ENCODE results near the gene CTSC.

CTSC gene

DNA sequence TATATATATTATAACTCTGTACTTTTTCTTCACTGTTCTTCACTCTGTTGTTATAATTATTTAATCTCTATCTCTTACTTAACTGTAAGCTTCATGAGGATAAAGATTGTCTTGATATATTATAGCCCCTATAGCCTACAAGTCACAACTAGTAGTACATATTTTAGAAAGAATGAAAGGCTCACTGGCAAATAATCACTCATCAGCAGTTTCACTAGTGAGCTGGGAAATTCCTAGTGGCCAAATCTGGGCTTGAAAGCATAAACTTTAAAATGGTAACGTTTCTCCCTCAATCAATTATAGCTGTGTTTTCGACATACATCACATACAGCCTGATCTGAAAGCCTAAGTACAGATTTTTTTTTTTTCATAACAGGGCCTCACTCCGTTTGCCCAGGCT lies 42.5 kb downstream of the CTSC start:
- peaks cover 18% of the 10 kb centered on the region for H3K4me1 ChIP-seq (ENCODE audit: control insufficient read depth, insufficient read depth, low read length)
- H3K4me3 ChIP-seq (ENCODE audit: low read depth, low read length) = no peak overlapping the region
- no peaks in the 10 kb centered on the region for H3K9me3 ChIP-seq (ENCODE audit: control insufficient read depth, insufficient read depth, low read depth, low read length)
- peaks cover 0 to 14% of the 10 kb centered on the region in 2 experiments; a peak in 1 of 3 replicates for H3K36me3 ChIP-seq (ENCODE audit: control insufficient read depth in 2 of 2, insufficient read depth in 1 of 2, low read length in 2 of 2)
- TF ChIP-seq, protein P1, sequence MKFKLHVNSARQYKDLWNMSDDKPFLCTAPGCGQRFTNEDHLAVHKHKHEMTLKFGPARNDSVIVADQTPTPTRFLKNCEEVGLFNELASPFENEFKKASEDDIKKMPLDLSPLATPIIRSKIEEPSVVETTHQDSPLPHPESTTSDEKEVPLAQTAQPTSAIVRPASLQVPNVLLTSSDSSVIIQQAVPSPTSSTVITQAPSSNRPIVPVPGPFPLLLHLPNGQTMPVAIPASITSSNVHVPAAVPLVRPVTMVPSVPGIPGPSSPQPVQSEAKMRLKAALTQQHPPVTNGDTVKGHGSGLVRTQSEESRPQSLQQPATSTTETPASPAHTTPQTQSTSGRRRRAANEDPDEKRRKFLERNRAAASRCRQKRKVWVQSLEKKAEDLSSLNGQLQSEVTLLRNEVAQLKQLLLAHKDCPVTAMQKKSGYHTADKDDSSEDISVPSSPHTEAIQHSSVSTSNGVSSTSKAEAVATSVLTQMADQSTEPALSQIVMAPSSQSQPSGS (tag by site-specific recombination; IDR thresholded peaks at IDR 0.05; ENCODE audit: low read depth) = no peak
- TF ChIP-seq TRIM28 (IDR thresholded peaks at IDR 0.05; ENCODE audit: borderline replicate concordance, low read length) = no peak
- TF ChIP-seq, protein P2, sequence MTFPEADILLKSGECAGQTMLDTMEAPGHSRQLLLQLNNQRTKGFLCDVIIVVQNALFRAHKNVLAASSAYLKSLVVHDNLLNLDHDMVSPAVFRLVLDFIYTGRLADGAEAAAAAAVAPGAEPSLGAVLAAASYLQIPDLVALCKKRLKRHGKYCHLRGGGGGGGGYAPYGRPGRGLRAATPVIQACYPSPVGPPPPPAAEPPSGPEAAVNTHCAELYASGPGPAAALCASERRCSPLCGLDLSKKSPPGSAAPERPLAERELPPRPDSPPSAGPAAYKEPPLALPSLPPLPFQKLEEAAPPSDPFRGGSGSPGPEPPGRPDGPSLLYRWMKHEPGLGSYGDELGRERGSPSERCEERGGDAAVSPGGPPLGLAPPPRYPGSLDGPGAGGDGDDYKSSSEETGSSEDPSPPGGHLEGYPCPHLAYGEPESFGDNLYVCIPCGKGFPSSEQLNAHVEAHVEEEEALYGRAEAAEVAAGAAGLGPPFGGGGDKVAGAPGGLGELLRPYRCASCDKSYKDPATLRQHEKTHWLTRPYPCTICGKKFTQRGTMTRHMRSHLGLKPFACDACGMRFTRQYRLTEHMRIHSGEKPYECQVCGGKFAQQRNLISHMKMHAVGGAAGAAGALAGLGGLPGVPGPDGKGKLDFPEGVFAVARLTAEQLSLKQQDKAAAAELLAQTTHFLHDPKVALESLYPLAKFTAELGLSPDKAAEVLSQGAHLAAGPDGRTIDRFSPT (tag by site-specific recombination; IDR thresholded peaks at IDR 0.05) = no peak
- no peak for TF ChIP-seq IKZF3 (tag by site-specific recombination; IDR thresholded peaks at IDR 0.05)
- TF ChIP-seq, protein P3, sequence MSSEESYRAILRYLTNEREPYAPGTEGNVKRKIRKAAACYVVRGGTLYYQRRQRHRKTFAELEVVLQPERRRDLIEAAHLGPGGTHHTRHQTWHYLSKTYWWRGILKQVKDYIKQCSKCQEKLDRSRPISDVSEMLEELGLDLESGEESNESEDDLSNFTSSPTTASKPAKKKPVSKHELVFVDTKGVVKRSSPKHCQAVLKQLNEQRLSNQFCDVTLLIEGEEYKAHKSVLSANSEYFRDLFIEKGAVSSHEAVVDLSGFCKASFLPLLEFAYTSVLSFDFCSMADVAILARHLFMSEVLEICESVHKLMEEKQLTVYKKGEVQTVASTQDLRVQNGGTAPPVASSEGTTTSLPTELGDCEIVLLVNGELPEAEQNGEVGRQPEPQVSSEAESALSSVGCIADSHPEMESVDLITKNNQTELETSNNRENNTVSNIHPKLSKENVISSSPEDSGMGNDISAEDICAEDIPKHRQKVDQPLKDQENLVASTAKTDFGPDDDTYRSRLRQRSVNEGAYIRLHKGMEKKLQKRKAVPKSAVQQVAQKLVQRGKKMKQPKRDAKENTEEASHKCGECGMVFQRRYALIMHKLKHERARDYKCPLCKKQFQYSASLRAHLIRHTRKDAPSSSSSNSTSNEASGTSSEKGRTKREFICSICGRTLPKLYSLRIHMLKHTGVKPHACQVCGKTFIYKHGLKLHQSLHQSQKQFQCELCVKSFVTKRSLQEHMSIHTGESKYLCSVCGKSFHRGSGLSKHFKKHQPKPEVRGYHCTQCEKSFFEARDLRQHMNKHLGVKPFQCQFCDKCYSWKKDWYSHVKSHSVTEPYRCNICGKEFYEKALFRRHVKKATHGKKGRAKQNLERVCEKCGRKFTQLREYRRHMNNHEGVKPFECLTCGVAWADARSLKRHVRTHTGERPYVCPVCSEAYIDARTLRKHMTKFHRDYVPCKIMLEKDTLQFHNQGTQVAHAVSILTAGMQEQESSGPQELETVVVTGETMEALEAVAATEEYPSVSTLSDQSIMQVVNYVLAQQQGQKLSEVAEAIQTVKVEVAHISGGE (tag by site-specific recombination; conservative IDR thresholded peaks at IDR 0.05; ENCODE audit: low read depth) = no peak
- no peak for TF ChIP-seq ZNF221 (tag by site-specific recombination; IDR thresholded peaks at IDR 0.05; ENCODE audit: borderline replicate concordance)
- no peak for TF ChIP-seq EGR2 (tag by site-specific recombination; IDR thresholded peaks at IDR 0.05; ENCODE audit: low read depth)
- TF ChIP-seq ZNF548 (tag by site-specific recombination; IDR thresholded peaks at IDR 0.05) = no peak
- TF ChIP-seq, protein P4, sequence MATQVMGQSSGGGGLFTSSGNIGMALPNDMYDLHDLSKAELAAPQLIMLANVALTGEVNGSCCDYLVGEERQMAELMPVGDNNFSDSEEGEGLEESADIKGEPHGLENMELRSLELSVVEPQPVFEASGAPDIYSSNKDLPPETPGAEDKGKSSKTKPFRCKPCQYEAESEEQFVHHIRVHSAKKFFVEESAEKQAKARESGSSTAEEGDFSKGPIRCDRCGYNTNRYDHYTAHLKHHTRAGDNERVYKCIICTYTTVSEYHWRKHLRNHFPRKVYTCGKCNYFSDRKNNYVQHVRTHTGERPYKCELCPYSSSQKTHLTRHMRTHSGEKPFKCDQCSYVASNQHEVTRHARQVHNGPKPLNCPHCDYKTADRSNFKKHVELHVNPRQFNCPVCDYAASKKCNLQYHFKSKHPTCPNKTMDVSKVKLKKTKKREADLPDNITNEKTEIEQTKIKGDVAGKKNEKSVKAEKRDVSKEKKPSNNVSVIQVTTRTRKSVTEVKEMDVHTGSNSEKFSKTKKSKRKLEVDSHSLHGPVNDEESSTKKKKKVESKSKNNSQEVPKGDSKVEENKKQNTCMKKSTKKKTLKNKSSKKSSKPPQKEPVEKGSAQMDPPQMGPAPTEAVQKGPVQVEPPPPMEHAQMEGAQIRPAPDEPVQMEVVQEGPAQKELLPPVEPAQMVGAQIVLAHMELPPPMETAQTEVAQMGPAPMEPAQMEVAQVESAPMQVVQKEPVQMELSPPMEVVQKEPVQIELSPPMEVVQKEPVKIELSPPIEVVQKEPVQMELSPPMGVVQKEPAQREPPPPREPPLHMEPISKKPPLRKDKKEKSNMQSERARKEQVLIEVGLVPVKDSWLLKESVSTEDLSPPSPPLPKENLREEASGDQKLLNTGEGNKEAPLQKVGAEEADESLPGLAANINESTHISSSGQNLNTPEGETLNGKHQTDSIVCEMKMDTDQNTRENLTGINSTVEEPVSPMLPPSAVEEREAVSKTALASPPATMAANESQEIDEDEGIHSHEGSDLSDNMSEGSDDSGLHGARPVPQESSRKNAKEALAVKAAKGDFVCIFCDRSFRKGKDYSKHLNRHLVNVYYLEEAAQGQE (tag by site-specific recombination; IDR thresholded peaks at IDR 0.05) = no peak
- no peak for TF ChIP-seq ZNF341 (tag by site-specific recombination; IDR thresholded peaks at IDR 0.05; ENCODE audit: low read depth)
- no peak for TF ChIP-seq ZNF292 (tag by site-specific recombination; IDR thresholded peaks at IDR 0.05; ENCODE audit: borderline replicate concordance, low read depth)
- no peak for TF ChIP-seq ZBTB8A (tag by site-specific recombination; IDR thresholded peaks at IDR 0.05)
- TF ChIP-seq ZNF426 (tag by site-specific recombination; IDR thresholded peaks at IDR 0.05) = no peak
- no peak overlapping the region for H3K27ac ChIP-seq (ENCODE audit: extremely low read depth, low read depth, low read length)
- ChIA-PET POLR2A (no interaction called here), CTCF (interaction anchor here (0.7 to 0.8 kb wide), 2 partner anchors 37 to 63 kb away, joined by 3 to 4 read pairs; no protein-coding TSS in a partner anchor)

DNA sequence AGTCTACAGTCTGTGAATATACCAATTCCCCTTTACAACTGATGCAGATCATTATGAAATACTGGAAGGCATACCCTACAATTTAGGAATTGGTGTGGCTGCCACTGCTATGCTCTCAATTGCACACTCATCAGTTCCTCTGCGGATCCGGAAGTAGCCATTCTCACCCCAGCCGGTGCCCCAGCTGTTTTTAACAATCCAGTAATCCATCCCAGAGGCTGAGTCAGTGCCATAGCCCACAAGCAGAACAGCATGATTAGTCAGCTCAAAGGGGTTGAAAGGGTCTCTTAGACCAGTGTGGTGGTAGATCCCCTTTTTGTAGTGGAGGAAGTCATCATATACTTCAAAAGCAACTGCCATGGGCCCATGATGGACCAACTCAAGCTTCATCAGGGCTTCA lies 43.6 kb downstream of the CTSC start:
- Histone ChIP-seq H3K4me1 (ENCODE audit: control insufficient read depth, insufficient read depth, low read length) (peaks cover 18% of the 10 kb centered on the region), H3K9me3 (ENCODE audit: control insufficient read depth, insufficient read depth, low read depth, low read length) (no peaks in the 10 kb centered on the region), H3K36me3 (ENCODE audit: control insufficient read depth in 2 of 2, insufficient read depth in 1 of 2, low read length in 2 of 2) (peaks cover 0 to 14% of the 10 kb centered on the region in 2 experiments; a peak in 1 of 3 replicates), H3K27ac (ENCODE audit: extremely low read depth, low read depth, low read length) (no peak overlapping the region), H3K4me3 (ENCODE audit: low read depth, low read length) (no peak overlapping the region)
- POLR2A ChIA-PET = no interaction called here
- CTCF ChIA-PET = interaction anchor here (0.6 to 1.3 kb wide), 2 partner anchors 13 to 73 kb away, joined by 3 to 6 read pairs; no protein-coding TSS in a partner anchor
- TF ChIP-seq, protein P5, sequence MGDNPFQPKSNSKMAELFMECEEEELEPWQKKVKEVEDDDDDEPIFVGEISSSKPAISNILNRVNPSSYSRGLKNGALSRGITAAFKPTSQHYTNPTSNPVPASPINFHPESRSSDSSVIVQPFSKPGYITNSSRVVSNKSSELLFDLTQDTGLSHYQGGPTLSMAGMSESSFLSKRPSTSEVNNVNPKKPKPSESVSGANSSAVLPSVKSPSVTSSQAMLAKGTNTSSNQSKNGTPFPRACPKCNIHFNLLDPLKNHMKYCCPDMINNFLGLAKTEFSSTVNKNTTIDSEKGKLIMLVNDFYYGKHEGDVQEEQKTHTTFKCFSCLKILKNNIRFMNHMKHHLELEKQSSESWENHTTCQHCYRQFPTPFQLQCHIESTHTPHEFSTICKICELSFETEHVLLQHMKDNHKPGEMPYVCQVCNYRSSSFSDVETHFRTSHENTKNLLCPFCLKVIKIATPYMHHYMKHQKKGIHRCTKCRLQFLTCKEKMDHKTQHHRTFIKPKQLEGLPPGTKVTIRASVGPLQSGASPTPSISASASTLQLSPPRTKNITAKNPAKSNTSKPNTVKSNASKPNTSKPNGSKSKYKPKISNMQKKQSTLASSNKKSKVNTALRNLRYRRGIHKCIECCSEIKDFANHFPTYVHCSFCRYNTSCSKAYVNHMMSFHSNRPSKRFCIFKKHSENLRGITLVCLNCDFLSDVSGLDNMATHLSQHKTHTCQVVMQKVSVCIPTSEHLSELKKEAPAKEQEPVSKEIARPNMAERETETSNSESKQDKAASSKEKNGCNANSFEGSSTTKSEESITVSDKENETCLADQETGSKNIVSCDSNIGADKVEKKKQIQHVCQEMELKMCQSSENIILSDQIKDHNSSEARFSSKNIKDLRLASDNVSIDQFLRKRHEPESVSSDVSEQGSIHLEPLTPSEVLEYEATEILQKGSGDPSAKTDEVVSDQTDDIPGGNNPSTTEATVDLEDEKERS (tag by site-specific recombination; IDR thresholded peaks at IDR 0.05) = no peak
- TF ChIP-seq, protein P6, sequence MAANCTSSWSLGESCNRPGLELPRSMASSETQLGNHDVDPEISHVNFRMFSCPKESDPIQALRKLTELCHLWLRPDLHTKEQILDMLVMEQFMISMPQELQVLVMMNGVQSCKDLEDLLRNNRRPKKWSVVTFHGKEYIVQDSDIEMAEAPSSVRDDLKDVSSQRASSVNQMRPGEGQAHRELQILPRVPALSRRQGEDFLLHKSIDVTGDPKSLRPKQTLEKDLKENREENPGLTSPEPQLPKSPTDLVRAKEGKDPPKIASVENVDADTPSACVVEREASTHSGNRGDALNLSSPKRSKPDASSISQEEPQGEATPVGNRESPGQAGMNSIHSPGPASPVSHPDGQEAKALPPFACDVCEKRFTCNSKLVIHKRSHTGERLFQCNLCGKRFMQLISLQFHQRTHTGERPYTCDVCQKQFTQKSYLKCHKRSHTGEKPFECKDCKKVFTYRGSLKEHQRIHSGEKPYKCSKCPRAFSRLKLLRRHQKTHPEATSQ (tag by site-specific recombination; IDR thresholded peaks at IDR 0.05) = no peak
- TF ChIP-seq, protein P7, sequence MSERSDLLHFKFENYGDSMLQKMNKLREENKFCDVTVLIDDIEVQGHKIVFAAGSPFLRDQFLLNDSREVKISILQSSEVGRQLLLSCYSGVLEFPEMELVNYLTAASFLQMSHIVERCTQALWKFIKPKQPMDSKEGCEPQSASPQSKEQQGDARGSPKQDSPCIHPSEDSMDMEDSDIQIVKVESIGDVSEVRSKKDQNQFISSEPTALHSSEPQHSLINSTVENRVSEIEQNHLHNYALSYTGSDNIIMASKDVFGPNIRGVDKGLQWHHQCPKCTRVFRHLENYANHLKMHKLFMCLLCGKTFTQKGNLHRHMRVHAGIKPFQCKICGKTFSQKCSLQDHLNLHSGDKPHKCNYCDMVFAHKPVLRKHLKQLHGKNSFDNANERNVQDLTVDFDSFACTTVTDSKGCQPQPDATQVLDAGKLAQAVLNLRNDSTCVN (tag by site-specific recombination; optimal IDR thresholded peaks at IDR 0.05) = no peak
- no peak for TF ChIP-seq ZBTB21 (tag by site-specific recombination; IDR thresholded peaks at IDR 0.05)
